Panc1 (cell line): Measurements from ENCODE around the gene SORT1. TPM values are rescaled to one million over a fixed set of nuclear protein-coding genes. Genes with fewer than 3 reads are reported as not detected.

ENCODE experiments used
- ATAC-seq: fragments of 200-7000 bp; cut with Tn5 transposase; 2 replicates; pipeline ENCODE4 v1.9.1; 2020; ENCODE audit warnings: mild to moderate bottlenecking, moderate library complexity
- BruUV-seq: library from RNA; stranded (reverse); fragments of 400-500 nt; replicated peaks from 2 replicates; lab custom pipeline; 2021; lab: Mats Ljungman, UMichigan
- CTCF ChIA-PET: fragments of 300-600 bp; sonication (Branson Sonifier 250); formaldehyde crosslinking; loops from one replicate; lab custom pipeline; 2022; ENCODE audit warnings: antibody characterized with exemption; lab: Charles Lee
- POLR2A ChIA-PET: fragments of 300-600 bp; sonication (Branson Sonifier 250); formaldehyde crosslinking; loops from one replicate; lab custom pipeline; 2022; ENCODE audit warnings: antibody characterized with exemption; lab: Charles Lee
- DNase-seq: peaks from one replicate; pipeline ENCODE4 v3.0.0-alpha.2; 2010; ENCODE audit warnings: low read depth, low spot score
- H3K27ac ChIP-seq: 2 replicates; pipeline ENCODE4 v1.5.1; 2011; ENCODE audit warnings: mild to moderate bottlenecking, low read length, inconsistent platforms
- H3K27me3 ChIP-seq: fragments of 200-500 bp; sonication (Bioruptor generic); 2 replicates; pipeline ENCODE4 v1.6.0; 2014; ENCODE audit warnings: low read length, inconsistent platforms; ENCODE audit not compliant: control insufficient read depth, insufficient read depth
- H3K36me3 ChIP-seq: fragments of 200-500 bp; sonication (Bioruptor generic); 2 replicates; pipeline ENCODE4 v1.5.1; 2014; ENCODE audit warnings: inconsistent platforms, mild to moderate bottlenecking, low read length, moderate library complexity; ENCODE audit not compliant: control insufficient read depth, insufficient read depth
- H3K4me1 ChIP-seq: 2 replicates; pipeline ENCODE4 v1.5.1; 2011; ENCODE audit warnings: inconsistent platforms, mild to moderate bottlenecking, low read length, moderate library complexity; ENCODE audit not compliant: control insufficient read depth, insufficient read depth
- H3K4me3 ChIP-seq, 2 experiments: 2 replicates each; pipeline ENCODE4 v1.5.1; 2011 to 2012; ENCODE audit warnings: low read depth in 2 of 2, low read length in 2 of 2, mild to moderate bottlenecking in 2 of 2, inconsistent platforms in 1 of 2, moderate library complexity in 1 of 2
- H3K9me3 ChIP-seq: fragments of 200-500 bp; sonication (Bioruptor generic); 2 replicates; pipeline ENCODE4 v1.5.1; 2014; ENCODE audit warnings: low read depth, mild to moderate bottlenecking, inconsistent platforms, low read length, moderate library complexity; ENCODE audit not compliant: control insufficient read depth, insufficient read depth
- CTCF ChIP-seq: fragments of 450-650 bp; IDR thresholded peaks from 2 replicates; pipeline ENCODE4 v1.5.1; 2017; ENCODE audit warnings: mild to moderate bottlenecking
- POLR2AphosphoS5 ChIP-seq: IDR thresholded peaks from 2 replicates; pipeline ENCODE4 v1.6.1; 2012; ENCODE audit warnings: mild to moderate bottlenecking, low read depth, low read length, moderate library complexity
- REST ChIP-seq, 2 experiments: IDR thresholded peaks; 2 replicates each; pipeline ENCODE4 v1.6.1; 2011 to 2012; ENCODE audit warnings: low read depth in 2 of 2, control low read depth in 1 of 2, low read length in 1 of 2, mild to moderate bottlenecking in 1 of 2, moderate library complexity in 1 of 2; ENCODE audit not compliant: insufficient read depth in 1 of 2
- SIN3A ChIP-seq: IDR thresholded peaks from 2 replicates; pipeline ENCODE4 v1.6.1; 2012; ENCODE audit warnings: low read depth, mild to moderate bottlenecking, low read length, moderate library complexity, borderline replicate concordance; ENCODE audit not compliant: insufficient read depth
- TCF7L2 ChIP-seq: IDR thresholded peaks from 2 replicates; pipeline ENCODE4 v1.6.1; 2011; ENCODE audit warnings: mild to moderate bottlenecking, low read depth, low read length, inconsistent platforms
- in situ Hi-C: cut with HindIII; loops from 2 replicates; pipeline ENCODE4 v1.10.0; 2016; ENCODE audit warnings: low sequenced_read_pairs, low pct_unique_long_range_greater_than_20kb
- intact Hi-C: fragments of 100-400 bp; cut with micrococcal nuclease; formaldehyde crosslinking; loops from one replicate; pipeline ENCODE4 v1.10.0; 2022; ENCODE audit not compliant: unreplicated experiment
- total RNA-seq: library from RNA; stranded (reverse); gene quantifications from one replicate; pipeline ENCODE4 v1.2.1, GENCODE V29; 2021; ENCODE audit not compliant: unreplicated experiment

The SORT1 gene
- total RNA-seq, 1 experiment from 2014 or later: 25.1 TPM

- H3K27ac ChIP-seq: peak overlapping the region; percentile 71; the same call in 1 of the 2 replicates
- no peak for DNase-seq
- ChIA-PET POLR2A (no interaction called here), CTCF (no interaction called here)
- in situ Hi-C loops: no loop called here
- peaks cover 22% of the 10 kb centered on the region for H3K4me1 ChIP-seq
- no peaks in the 10 kb centered on the region for H3K27me3 ChIP-seq
- H3K36me3 ChIP-seq: no peaks in the 10 kb centered on the region
- H3K9me3 ChIP-seq: no peaks in the 10 kb centered on the region
- intact Hi-C loops: no loop called here
- no TSS peak for BruUV-seq
- H3K4me3 ChIP-seq: no peak overlapping the region
- no peak for TF ChIP-seq TCF7L2
- no peak for TF ChIP-seq POLR2AphosphoS5
- no peak for TF ChIP-seq CTCF
- no peak for TF ChIP-seq SIN3A
- no peak for TF ChIP-seq REST (IDR thresholded peaks at IDR 0.05; ENCODE audit: insufficient read depth in 1 of 2, low read depth in 2 of 2, low read length in 1 of 2)
- no peak for ATAC-seq
These were observed 124.0 kb downstream of the SORT1 start for GRCh38 chr1:109273570-109274288.

GRCh38 chr1:109272831-109273547, 124.7 kb downstream of the SORT1 start:
- BruUV-seq: no TSS peak
- DNase-seq (no peak), ATAC-seq (no peak)
- ChIA-PET CTCF (no interaction called here), POLR2A (no interaction called here)
- no peak overlapping the region for H3K27ac ChIP-seq
- intact Hi-C loops (no loop called here), in situ Hi-C loops (no loop called here)
- no peaks in the 10 kb centered on the region for H3K9me3 ChIP-seq
- no peaks in the 10 kb centered on the region for H3K27me3 ChIP-seq
- H3K4me3 ChIP-seq: no peak overlapping the region
- TF ChIP-seq CTCF (no peak), REST (IDR thresholded peaks at IDR 0.05; ENCODE audit: insufficient read depth in 1 of 2, low read depth in 2 of 2, low read length in 1 of 2) (no peak), SIN3A (no peak), POLR2AphosphoS5 (no peak), TCF7L2 (no peak)
- H3K4me1 ChIP-seq: peaks cover 22% of the 10 kb centered on the region
- no peaks in the 10 kb centered on the region for H3K36me3 ChIP-seq
